ENCODE results near the gene MEGF6.
A peak's percentile ranks its signal among the peaks of the same experiment; 100 is the strongest.

MEGF6 gene, protein sequence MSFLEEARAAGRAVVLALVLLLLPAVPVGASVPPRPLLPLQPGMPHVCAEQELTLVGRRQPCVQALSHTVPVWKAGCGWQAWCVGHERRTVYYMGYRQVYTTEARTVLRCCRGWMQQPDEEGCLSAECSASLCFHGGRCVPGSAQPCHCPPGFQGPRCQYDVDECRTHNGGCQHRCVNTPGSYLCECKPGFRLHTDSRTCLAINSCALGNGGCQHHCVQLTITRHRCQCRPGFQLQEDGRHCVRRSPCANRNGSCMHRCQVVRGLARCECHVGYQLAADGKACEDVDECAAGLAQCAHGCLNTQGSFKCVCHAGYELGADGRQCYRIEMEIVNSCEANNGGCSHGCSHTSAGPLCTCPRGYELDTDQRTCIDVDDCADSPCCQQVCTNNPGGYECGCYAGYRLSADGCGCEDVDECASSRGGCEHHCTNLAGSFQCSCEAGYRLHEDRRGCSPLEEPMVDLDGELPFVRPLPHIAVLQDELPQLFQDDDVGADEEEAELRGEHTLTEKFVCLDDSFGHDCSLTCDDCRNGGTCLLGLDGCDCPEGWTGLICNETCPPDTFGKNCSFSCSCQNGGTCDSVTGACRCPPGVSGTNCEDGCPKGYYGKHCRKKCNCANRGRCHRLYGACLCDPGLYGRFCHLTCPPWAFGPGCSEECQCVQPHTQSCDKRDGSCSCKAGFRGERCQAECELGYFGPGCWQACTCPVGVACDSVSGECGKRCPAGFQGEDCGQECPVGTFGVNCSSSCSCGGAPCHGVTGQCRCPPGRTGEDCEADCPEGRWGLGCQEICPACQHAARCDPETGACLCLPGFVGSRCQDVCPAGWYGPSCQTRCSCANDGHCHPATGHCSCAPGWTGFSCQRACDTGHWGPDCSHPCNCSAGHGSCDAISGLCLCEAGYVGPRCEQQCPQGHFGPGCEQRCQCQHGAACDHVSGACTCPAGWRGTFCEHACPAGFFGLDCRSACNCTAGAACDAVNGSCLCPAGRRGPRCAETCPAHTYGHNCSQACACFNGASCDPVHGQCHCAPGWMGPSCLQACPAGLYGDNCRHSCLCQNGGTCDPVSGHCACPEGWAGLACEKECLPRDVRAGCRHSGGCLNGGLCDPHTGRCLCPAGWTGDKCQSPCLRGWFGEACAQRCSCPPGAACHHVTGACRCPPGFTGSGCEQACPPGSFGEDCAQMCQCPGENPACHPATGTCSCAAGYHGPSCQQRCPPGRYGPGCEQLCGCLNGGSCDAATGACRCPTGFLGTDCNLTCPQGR (N-terminal part only)

DNA sequence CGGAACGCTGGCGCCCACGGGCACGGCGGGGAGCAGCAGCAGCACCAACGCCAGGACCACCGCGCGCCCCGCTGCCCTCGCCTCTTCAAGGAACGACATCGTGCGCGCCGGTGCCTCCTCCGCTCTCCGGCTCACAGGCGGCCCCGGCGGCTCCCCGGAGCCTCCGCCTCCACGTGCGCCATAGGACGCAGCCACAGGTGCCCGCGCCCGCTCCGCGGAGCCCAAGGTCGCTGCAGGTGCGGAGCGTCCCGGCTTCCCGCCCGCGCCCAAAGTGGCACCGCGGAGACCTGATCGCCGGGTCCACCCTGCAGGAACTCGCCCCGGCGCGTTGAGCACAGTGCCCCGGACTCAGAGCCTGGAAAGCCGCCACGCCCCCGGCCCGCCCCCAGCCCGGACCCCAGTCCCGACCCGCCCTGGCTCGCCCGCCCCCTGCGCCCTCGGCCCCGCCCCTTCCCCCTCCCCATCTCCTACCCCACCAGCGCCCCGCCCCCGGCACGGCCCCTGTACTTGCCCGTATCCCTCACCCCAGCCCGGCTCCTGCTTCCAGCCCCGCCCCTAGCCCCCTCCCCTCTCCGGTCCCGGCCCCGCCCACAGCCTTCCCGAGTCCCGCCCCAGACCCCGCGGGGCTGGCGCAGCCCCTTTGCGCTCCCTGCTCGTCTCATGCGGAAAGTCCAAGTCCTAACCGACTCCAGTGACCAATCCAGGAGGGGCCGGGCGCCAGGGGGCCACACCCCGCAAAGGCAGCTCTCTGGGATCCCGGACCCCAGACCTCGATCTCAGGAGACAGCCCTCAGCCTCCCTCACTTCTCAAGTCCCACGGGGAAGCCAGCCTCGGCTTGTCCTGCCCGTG, at the start of gene MEGF6:
Gene MEGF6 (minus strand): TSS at position 339 of the 850 bp plus-strand sequence. CDS start 240 bp downstream, at position 99.
- DNase-seq: peak; percentile 87

DNA sequence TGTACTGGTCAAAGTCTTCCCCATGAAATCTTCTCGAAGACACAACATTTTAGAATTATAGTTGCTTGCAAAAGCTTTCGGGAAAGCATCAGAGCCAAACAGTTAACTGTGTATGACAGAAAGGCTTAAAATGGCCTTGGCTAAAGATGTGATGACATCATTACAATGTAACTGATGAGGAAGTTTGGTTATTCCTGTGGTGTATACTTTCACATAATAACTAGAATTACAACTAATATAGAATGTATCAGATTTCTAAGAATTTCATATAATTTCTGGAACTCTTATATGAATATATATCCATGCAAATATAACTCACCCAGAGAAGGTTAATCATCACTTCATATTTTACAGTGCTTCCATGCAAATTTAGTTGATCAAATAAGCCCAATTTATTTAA, 49.4 kb upstream of the MEGF6 start:
- no peak for DNase-seq

DNA sequence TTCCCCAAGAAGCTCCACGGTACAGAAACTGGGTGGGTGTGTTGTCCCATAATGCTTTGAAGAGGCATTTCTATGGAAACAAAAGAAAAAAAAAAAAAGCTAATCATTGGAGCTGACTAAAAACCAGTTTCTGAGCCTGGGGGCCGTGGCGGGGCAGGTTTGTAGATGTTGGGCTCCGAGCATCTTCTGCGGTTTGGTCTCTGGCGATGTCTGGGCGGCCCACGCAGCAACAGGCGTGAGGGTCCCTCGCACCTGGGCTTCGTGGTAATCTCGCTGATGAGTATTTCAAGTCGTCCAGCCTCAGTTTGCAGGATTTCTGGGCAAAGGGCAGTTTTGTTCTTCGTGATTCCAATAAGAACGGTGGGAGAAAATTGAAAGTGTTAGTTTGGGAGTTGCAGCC, 47.8 kb upstream of the MEGF6 start:
- no peak for DNase-seq

DNA sequence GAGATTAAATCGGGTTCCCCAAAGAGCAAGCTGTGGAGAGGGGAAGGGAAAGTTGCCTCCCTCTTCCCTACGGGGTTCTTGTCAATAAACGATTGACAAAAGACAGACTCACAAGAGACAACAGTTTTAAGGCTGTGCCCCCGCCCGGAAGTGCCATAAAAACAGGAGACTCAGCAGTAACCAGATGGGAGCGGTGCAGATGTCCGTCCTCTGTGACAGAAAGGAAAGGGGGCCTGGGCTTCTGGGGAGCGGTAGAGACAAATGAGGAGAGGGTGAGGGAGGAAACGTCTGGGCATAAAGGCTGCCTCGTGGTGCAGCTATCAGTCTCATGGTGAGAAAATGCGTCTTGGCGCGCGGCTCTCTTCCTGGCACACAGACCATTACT, 46.9 kb upstream of the MEGF6 start:
- DNase-seq: no peak

DNA sequence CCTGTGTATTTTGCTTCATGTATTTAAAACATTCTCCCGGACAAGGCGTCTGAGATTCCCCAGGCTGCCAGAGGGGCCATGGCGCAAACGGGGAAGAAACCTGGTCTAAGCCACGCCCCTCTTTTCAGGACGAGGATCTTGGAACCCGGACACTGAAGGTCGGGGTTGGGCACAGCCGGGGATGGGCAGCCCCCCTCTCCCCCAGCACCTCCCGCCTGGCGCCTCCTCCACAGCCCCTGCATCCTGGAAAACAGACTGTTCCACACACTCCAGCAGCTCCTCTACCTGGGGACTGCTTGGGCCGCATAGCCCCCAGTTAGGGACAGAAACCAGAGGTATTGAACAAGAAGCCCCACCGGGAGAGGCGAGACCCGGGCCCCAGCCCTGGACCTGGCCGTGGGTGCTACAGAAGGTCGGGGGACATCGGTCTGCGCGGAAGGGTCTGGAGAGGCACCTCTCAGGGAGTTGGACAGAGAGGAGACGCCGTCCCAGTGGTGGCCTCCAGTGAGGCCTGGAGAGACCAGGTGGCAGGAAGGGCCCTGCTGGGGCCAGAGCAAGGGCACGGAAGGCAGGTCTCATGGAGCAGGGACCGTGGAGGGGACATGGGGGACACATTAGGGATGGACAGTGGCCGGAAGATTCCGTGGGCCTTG, 46.4 kb upstream of the MEGF6 start:
- no peak for DNase-seq

DNA sequence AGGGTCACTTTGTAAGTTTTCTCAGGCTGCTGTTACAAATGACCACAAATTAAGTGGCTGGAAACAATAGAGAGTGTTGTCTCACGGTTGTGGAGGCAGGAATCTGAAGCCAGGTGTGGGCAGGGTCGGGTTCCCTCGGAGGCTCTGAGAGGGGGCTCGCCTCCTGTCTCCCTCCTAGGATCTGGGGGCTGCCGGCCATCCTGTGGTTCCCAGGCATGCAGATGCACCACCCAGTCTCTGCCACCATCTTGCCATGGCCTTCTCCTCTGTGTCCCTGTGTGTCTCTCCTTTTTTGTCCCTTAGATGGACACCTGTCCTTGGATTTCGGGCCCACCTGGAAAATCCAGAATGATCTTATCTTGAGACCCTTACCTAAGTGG, 45.8 kb upstream of the MEGF6 start:
- no peak for DNase-seq

DNA sequence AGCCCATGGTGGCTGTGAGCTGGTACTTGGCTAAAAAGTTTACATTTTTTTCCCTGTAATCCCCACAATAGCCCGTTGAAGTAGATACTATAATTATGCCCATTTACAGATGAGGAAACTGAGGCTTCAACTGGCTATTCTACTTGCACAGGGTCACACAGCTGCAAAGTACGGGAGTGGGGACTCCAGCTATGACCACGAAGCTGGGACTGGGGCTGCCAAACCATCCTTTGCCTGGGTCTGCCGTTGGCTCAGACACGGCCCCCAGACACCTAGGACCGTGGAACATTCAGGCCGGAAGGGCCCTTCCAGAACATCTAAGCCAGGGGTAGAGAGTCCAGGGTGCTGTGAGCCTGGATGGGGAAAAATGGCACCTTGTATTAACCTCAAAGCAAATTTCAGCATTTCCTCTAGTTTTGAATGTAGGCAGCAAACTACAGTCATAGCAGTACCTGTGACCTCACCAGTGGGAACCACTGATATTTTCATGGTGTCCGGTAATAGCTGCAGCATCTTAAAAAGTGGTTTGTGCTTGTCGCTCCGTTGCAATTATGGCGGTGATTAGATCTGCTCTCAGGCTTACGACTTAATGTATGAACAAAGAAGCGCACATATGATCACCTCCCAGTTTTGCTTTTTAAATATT, 45.3 kb upstream of the MEGF6 start:
- DNase-seq: no peak

DNA sequence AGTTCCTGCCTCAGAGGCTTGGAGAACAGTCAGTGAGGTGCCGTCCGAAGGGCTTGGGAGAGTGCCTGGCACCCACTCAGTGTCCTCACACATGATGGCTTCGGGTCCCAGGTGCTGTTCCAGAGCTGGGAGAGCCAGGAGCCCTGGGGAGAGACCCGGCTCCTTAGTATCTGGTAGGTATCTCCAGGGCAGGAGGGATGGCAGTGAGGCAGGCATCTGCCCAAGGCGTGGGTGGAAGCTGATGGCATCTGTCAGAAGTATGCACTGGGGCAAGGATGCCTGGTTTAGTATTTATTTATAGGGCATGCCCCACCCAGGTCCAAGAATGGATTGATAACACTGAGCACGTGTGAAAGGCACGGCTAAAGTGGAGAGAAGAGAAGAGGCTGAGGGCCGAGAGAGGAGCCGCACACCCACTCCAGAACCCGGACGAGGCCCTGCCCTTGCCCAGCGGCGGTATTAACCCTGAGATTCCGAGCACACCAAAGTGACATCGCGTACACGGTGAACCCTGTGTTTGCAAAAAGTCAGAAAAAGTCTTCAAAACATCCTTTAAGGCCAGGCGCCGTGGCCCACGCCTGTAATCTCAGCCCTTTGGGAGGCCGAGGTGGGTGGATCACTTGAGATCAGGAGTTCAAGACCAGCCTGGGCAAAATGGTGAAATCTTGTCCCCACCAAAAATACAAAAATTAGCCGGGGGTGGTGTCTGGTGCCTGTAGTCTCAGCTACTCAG, 43.4 kb upstream of the MEGF6 start:
- DNase-seq: no peak

DNA sequence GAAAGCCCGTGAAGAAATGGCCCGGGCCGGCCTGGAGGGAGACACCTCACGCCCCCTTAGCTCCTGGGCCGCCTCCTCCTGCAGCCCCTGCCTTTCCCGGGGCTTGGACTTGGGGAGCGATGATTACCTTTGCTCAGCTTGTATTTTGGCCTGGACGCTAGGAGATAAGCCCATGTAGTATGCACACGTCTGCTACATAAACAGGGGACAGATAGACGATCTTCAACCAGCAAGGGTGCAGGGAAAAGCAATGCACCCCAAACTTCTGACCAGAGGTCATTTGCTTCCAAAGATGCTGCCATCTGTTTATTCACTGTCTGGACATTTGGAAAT, 41.9 kb upstream of the MEGF6 start:
- DNase-seq: no peak

DNA sequence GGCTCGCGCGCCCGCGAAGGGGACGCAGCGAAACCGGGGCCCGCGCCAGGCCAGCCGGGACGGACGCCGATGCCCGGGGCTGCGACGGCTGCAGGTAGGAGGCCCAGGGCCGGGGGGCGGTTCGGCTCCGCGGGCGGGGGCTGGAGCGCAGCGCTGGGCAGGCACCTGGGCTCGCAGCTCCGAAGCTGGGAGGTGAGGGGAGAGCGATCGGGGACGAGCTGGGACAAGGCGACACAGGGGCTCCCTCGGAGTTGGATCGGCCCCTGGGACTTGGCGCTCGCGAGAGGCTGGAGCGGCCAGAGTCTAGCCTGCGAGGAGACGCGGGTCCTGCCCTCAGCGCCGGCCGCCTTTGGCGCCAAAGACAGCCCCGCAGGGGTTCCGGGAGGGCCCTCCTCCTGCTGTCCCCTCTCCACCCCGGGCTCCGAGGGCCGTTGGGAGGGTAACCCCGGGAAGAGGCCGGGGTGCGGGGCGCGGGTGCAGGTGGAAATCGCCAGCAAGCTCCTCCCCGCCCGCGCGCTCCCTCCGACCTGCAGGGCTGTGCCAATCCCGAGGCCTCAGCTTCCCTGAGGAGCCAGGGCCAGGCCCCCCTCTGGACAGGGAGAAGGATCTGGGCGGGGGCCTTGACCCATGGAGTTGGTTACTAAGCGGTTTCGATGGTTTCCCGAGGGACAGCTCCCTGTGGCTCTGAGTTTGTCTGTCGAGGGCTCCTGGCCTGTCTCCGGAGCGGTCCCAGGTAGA, 41.4 kb upstream of the MEGF6 start:
- DNase-seq: peak; percentile 58

DNA sequence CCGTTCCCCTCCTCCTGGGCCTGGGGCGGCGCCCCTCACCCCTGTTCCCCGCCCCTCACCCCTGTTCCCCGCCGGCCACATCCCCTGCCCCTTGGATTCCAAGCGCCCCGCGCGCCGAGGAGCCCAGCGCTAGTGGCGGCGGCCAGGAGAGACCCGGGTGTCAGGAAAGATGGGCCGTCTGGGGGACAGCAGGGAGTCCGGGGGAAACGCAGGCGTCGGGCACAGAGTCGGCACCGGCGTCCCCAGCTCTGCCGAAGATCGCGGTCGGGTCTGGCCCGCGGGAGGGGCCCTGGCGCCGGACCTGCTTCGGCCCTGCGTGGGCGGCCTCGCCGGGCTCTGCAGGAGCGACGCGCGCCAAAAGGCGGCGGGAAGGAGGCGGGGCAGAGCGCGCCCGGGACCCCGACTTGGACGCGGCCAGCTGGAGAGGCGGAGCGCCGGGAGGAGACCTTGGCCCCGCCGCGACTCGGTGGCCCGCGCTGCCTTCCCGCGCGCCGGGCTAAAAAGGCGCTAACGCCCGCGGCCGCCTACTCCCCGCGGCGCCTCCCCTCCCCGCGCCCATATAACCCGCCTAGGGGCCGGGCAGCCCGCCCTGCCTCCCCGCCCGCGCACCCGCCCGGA, 40.7 kb upstream of the MEGF6 start, which contains the start of gene TP73:
Gene TP73 (plus strand): TSS at position 587 of the 618 bp plus-strand sequence. CDS start 29,850 bp downstream, outside the sequence.
- peak; percentile 63 for DNase-seq

DNA sequence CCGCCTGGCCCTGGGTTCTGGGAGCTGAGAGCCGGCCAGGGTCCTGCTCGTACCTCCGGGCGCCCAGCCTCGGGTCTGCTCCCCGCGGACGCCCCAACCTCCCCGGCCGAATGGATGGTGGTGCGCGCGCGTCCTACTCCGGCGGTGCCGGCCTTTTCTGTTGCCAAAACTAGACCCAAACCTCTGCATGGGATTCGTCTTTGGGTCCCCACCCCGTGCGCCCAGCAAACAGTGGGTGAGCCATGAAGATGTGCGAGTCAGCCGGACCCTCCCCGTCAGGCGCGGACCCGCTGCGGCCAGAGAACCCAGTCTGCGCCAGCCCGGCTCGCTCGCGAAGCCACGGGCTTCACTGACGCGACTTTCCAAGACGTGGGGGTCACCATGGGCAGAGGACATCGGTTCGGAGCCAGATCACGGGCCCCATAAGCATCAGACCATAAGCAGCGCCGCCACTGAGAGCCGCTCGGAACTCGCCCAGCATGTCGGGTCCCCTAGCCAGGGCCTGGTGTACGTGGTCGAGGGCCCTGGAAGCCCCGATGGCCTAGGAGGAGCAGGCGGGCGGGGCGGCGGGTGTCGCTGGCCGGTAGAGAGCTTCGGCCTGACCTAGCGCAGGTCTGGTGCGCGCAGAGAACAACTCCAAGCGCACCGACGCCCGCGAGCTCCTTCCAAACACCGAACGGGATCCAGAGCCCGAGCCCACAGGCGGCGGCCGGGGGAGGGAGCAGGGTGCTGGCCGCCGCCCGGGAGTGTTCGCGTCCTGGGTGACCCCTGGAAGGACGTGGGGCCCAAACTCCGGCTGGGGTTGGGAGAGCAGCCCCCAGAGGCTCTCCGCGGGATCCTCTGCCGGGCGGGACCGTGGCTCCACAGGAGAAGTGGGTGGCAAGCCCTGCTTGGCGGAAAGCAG, 40.0 kb upstream of the MEGF6 start:
- DNase-seq: peak; percentile 67

DNA sequence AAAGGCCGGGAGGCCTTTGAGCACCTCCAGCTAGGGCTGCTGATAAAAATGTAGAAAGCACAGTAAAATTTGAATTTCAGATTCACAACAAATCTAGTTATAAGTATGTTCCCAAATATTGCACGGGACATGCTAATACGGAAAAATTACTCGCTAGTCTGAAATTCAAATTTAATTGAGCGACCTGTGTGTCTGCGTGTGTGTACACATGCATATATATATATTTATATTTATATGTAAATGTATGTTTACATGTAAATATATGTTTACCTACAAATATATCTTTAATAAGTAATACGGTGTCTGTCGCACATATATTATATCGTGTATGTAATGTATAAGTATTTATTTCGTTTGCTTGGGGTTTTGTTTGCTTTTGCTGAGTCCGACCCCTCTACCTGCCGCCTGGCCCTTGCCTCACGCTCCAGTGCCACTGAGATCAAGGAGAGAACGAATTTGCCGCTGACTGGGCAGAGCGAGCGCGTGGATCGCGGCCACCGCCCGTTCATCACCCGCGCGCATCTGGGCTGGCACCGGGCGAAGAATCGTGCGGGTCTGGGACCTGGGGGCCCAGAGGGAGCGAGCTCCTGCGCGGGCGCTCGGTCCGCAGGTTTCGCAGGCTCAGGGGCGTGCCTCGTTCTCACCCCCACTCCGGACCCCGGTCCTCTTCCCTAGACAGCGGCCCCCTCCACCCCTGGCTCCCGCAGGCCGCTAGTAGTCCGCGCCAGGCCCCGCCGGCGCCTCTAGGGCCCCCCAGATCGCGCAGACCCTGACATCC, 39.1 kb upstream of the MEGF6 start:
- DNase-seq: peak; percentile 56

DNA sequence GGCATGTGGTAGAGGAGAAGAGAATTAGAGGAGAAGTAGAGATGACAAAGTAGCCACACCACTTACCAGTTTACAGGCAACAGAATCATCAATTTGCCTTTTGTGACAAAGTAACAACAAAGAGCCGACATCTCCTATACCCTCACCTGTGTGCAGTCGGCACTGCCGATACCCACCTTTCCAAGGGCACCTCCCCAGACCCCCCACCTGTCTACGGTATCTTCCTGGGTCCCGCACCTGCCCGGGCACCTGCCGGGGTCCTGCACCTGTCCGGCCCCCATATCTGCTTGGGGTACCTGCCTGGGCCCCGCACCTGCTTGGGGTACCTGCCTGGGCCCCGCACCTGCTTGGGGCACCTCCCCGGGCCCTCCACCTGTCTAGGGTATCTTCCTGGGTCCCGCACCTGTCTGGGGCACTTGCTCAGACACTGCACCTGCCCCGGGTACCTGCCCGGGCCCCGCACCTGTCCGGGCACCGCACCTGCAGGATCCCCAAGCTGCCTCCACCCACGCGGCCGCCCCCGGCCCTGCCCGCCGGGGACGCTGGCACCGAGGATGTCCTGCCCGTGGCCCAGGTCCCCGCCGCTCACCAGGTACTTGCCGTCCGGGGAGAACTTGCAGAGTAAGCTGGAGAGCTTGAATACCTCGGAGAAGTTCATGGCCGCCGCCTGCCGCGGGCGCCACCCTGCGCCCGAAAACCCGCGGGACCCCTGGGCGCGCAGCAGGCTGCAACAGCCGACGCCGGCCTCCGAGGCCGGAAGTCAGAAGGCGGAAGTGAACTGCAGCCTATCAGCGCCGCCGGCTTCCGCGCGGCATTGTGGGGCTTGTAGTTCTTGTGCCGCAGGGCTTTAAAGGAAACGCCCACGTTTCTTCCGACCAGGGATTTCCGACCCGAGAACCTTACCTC, 38.3 kb upstream of the MEGF6 start, which contains the start of gene WRAP73:
Gene WRAP73 (minus strand): TSS at position 762 of the 906 bp plus-strand sequence. CDS start 104 bp downstream, at position 658.
- peak; percentile 95 for DNase-seq

DNA sequence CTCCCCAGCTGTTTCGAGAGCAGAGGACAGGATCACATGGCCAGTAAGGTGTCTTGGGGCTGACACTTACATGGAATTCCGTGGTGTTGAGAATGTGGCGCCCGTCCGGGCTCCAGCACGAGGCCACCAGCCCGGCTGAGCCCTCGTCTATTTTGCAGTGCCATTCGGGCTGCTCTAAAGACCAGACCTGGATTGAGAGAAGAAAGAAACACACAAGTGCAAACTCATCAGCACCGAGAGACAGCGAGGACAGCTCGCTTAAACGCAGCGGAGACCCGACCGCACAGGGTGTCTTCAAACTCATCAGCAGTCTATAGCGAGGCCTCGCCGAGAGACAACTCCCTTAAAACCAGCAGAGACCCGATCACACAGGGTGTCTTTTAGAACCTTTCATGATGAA, 35.3 kb upstream of the MEGF6 start:
- DNase-seq: no peak

Data from retina (tissue), 1 donor.